ENCODE results near the gene CCRL2.
"Not testable (repeated sequence)": the region's sequence is repeated elsewhere in the genome, so short reads cannot be mapped to it uniquely, and the experiment has no call there.

CCRL2 gene

DNA sequence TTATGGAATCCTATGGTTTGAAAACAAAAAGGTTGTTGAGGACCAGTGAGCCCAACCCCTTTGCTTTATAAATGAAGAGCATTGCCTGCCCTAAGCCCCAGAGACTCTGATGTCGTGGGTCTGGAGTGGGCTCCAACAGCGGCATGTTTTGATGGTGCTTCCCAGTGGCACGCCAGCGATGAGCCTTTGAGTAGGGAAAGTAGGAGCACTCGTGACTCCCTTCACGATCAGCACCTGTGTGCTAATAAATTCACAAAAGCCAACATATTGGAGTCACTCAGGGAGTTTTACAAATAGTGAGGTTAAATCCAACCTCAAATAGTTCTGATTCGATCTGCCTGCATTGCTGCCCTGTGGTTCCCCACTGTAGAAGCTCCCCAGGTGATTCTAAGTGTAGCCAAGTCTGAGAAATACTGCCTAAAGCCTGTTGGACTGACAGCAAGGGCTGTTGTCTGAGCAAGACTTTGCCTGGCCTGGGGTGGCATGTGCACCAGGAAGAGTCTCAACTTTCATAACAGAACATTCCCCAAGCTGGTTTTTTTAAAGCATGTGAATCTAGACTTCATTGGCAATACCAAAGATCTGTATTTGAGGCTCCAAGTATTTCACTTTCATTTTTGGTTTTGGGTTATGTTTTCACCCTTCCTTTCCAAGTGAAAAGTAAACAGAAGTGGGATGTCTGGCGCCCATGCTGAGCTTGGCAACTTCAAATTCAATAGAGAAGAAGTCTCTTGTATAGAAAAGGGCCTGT, 26.4 kb upstream of the CCRL2 start:
- no peak for DNase-seq (ENCODE audit: low read depth in 2 of 2)

DNA sequence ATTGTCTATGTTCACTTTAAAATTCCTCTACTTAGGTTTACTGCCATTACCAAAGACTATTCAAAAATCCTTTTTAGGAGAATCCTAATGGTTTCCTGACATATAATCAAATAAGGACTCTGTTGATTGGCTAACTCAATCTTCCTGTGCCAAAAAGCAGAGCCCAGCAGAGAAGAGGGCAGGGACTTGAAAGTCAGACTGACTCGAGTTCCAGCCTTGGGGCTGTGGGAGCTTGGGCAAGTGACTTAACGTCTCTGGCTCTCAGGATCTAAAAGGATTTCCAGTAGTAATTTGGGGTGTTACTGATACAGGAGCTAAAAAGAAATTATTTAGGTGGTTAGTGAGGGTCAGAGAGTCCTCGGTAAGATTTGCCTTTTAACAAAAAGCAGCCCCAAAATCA, 25.4 kb upstream of the CCRL2 start:
- DNase-seq (ENCODE audit: low read depth in 2 of 2) = no peak

DNA sequence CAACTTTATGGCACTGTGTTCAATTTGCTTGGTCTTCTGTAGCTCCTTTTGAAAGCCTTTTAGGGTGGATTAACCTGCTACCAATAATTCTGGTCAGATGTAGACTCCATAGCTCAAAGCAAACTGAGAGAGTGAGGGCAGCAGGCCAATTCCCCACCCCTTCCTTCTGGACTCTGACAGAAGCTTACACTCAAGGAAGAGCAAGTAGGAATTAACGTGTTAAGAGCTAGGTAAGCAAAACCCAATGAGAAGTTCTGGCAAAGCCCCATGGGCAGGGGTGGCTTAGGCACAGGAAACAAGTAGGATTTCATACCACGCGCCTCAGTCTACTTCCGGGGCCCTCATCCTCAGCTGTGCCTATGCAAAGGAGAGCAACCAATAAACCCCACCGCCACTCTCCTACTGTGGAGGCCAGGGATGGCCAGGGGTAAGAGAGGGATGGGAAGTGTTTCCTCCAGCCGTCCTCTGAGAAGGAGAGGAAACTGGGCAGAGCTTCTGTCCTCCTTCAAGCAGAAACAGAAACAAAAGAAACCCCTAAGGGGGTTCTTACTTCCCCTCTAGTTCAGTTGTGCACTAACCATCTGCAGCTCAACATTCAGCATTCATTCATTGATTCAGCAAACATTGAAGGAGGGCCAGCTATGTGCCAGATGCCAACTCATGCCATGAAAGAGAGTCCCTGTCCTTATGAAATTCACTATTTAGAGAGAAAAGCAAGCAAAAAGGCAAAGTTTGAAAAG, 23.7 kb upstream of the CCRL2 start:
- DNase-seq (ENCODE audit: low read depth in 2 of 2) = no peak

DNA sequence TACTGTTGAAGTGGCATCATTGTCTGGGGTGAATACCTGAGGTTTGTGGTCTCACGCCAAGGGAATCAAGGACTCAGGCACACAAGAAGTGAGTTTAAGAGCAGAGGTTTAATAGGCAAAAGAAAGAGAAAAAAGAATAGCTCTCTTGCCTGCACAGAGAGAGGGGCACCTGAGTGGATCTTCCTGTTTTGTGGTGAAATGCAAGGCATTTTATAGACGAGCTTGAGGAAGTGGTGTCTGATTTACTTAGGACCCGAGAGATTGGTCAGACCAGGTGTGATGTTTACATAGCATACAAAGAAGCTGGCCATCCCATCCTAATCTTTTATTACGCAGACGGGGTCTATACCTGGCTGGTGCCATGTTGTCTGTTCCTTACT, 23.1 kb upstream of the CCRL2 start:
- DNase-seq (ENCODE audit: low read depth in 2 of 2) = no peak

DNA sequence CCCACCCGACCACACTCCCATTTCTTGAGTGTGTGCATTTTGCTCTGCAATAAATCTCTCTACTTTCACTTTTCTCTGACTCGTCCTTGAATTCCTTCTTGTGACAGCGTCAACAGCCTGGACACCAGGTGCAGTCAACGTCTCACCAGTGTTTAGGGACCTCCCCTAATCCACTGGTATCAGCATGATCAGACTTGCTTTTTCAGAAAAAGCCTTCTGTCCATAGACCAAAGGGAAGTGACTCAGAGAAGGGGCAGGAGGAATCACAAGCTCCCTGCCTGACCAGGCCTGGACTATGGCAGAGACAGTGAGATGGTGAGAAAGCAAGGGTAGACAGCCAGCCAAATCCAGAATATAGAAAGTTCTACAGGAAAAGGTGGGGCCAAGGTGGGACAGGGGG, 20.9 kb upstream of the CCRL2 start:
- DNase-seq (ENCODE audit: low read depth in 2 of 2) = no peak

DNA sequence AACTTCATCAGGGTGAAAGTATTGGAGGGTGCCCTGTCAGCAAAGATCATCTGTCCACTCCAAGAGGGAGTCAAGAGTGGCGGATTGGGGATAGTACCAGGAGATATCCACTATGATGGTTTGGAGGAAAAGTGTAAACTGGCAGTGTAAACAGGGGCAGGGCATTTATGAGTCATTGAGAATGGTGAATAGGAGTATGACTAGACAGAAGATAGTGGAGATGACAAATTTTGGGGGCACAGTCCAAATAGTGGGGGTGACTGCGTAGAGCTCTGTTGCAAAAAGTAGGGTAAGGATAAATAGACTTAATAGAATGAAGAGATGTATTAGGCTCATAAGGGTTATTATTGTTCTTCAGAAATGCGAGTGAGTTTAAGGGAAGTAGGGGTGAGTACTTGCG, 18.2 kb upstream of the CCRL2 start:
- DNase-seq (ENCODE audit: low read depth in 2 of 2) = not testable (repeated sequence)

DNA sequence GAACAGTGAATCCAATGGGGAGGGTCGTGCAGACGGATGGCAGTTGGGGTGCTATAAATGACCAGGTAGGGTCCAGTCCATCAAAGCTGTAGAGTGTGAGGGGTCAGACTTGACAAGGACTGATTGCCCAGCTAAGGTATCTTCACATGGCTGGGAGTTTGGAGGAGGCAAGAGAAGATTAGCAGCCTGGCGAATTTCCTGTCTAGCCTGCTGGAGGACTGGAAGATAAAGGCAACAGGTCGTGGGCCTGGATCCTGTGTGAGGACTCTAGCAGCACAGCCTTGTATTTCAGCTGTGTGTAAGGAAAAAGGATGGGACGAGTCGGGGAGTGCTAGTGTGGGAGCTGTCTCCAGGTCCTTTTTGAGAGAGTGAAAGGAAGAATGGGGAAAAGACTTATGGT, 17.8 kb upstream of the CCRL2 start:
- DNase-seq (ENCODE audit: low read depth in 2 of 2) = no peak

DNA sequence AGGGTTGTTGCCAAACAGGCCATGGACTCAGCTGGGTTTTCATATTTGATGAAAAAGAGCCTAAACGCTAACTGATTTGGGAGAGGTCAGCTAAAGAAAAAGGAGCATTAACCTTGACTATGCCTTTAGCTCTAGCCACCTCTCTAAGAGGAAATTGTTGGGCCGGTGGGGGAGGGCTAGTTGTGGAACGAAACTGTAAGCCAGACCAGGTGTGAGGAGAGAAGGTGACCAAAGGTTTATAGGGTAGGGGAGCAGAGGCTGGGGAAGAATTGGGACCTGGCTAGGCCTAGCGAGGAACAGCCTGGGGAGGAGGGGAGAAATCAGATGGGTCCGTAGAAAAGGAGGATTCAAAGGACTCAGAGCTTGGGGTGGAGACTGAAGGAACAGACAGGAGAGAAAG, 15.5 kb upstream of the CCRL2 start:
- DNase-seq (ENCODE audit: low read depth in 2 of 2) = not testable (repeated sequence)

DNA sequence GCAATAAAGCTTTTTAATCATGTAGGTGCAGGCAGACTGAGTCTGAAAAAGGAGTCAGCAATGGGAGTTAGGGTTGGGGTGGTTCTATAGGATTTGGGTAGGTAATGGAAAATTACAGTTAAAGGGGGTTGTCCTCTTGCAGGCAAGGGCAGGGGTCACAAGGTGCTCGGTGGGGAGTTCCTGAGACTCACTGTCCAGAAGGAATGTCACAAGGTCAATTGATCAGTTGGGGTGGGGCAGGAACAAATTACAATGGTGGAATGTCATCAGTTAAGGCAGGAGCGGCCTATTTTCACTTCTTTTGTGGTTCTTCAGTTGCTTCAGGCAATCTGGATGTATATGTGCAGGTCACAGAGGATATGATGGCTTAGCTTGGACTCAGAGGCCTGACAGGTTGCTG, 14.0 kb upstream of the CCRL2 start:
- DNase-seq (ENCODE audit: low read depth in 2 of 2) = no peak

DNA sequence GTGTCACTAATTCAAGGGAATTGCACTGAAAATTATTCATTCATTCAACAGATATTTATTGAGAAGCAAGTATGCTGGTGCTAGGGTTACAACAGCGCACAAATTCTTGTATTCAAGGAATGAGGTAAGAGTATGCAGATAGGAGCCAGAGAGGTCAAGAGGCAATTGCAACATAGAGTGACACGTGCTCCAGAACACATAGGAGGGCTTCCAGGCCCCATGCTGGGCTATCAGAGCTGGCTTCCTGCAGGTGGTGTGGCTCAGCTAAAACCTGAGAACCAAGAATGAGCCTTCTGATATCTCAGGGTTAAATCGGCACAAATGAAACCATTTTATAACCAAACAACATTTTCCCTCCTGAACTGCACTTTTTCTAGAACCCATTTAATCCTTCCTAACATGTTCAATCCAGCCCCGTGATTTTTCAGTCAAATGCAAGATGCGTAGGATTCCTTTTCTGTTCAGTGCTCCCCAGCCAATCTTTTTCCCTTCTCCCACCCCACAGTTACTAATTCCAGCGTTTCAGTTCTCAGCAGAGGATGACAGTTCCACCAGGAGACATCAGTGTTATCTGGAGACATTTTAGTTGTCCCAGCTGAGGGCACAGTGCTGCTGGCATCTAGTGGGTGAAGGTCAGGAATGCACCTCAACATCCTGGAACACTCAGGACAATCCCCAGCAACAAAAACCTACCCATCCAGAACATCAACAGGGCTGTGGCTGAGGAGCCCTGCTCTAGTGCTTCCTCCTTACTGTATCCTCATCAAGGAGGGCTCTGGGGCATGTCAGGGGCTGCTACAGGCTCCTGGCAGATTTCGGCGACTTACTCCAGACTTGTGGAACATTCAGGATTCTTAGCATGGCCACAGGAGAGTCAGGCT, 13.3 kb upstream of the CCRL2 start:
- DNase-seq (ENCODE audit: low read depth in 2 of 2) = no peak

DNA sequence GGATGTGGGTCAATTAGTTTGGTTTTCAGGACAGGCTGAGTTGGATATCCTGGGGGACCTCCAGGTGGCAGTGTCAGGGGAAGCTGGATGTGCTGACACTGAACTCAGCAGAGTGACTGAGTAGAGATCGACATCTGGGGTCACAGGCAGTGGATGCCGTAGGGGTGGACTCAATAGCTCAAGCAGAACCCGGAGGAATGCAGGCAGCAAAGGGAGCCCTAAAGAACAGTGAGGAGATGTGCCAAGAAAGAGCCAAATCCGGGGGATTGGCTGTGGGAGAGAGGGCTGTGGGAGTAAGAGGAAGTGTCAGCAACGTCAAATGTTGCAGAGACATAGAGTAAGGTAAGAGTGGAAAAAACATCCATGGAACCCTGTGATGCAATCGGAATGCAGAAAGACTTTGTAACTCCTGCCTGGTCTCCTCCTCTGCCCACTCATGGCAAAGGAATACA, 11.8 kb upstream of the CCRL2 start:
- no peak for DNase-seq (ENCODE audit: low read depth in 2 of 2)

DNA sequence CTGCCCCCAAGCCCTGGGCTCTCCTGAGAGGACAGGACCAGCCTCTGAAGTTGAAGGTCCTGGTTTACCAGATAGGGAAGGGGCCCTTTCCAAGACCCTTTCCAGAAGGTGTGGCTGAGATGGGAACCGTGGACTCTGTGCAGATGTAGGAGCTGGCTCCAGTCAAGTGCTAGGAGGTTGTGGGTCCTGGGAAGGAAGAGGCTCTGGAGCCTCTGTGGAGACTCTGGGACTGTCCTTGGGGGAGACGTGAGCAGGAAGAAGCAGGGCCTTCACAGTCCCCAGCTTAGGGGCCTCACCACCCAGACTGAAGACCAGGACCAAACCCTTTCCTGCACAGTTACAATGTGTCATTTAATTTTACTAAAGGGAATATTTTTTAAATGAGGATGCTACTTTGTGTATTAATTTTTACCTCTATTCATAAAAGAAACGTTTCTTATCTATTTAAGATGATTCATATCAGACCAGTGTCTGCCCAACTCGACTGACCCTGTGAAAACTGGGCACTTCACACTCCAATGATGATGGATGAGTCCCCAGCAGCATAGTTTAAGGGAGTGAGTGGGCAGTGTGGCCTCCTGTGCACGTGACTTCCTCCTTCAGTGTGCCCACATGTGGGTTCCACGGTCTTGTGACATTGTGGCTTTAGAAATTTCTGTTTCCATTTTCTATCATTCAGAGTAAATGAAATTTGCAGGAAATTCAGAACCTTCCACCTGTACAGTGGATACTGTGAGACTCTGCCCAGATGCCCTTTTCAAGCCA, 11.1 kb upstream of the CCRL2 start:
- no peak for DNase-seq (ENCODE audit: low read depth in 2 of 2)

DNA sequence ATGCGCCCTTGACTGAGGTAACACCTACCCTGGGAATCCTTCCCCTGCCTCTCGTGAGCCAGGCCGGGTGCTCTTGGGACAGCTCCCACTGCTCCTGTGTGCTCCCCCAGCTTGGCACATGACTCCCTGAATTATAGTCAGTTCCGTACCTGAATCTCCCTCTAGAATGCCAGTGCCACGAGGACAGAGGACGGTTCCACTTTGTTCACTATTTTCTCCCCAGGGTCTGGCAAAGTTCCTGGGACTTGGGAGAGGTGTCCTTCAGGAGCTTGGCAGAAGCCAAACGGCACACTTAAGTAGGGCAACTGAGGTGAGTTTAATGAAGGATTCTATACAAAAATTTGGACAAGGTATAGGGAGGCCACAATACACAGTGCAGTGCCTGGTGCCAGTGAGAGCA, 9.9 kb upstream of the CCRL2 start:
- no peak for DNase-seq (ENCODE audit: low read depth in 2 of 2)

DNA sequence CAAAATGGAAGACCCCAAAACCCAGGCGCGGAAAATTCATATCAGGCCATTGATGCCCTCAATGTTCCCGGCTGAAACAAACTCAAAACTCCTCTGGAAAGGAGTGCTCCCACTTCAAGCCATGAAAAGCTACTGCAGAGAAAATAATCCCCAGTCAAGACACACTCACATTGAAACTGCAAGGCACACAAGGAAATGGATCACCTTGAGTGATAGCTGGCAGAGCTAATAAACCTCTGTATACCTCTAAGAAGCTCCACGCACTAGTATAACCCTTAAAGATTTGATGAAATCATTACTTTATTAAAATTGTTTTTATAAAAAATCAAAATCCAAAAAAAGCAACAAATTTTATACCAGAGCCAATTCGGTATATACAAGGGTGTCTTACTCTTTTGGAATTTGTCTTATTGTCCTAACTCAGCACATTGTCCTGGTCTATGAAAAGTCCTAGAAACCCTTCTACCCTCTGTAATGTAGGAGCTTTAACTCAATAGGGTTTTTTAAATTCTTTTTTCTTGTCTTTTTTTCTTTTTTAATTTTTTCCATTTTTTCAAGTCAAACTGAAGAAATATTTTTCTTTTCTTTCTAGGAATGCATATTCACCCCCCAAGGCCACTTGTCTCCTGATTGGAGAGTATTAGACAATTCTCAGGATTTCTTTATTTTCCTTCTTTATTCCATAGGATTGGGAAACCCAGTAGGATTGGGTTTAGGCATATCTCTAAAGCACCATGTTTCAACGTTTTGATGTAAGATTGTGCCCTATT, 8.7 kb upstream of the CCRL2 start:
- DNase-seq (ENCODE audit: low read depth in 2 of 2) = no peak

DNA sequence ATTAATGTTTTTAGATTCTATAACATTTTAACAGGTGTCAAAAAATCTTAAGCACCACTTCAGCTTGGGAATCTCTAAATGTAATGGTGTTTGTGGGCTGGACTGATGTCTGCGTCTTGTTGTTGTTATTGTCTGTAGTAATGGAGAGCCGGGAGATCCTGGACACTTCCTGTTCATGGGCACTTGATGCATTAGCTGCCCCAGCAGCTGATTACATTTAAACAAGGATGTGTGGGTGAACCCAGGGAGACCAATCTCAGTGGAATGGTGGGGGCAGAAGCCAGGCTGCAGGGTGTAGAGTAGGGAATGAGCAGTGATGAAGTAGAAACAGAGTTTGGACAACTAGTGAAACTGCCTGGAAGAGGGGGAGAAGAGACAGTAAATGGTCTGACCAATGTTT, 8.0 kb upstream of the CCRL2 start:
- no peak for DNase-seq (ENCODE audit: low read depth in 2 of 2)

DNA sequence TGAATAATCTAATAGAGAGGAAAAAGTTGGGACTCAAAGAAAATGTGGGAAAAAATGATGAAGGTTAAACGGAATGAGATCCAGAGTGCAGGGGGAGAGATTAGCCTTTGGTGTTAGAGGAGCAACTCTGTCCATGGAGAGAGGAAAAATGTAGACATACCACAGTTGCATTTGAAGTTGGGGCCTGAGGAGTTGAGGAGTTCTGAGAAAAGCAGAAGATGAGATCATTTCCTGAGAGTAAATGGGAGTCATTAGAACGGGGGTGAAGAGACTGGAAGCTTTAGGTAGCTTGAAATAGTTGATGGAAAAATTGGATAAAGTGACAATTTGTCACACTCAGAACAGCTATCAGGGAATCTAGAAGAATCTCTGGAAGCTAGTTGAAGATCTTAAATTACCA, 7.5 kb upstream of the CCRL2 start:
- no peak for DNase-seq (ENCODE audit: low read depth in 2 of 2)

DNA sequence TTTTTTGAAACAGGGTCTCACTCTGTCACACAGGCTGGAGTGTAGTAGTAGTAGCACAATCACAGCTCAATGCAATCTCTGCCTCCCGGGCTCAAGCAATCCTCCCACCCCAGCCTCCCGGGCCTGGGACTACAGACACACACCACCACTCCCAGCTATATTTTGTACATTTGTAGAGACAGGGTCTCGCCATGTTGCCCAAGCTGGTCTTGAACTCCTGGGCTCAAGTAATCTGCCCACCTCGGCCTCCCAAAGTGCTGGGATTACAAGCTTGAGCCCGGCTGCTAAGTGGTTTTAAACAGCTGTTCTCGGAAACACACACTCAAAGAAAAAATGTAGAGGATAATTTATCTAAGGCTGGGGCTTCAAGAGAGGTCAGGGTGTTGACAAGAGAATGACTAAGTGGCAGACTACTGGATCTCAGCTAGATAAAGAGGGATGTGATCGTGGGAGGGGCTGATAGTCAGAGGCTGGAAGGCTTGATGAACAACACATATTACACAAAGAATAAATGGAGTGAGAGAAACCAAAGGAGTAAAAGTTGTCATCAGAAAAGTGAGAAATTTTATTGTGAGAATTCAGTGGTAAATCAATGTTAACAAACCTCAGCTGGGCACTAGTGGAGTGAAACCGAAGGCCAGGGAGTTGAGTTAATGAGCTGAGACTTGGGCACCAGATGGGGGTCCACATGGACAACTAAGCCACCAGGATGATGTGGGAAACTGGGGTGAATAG, 6.9 kb upstream of the CCRL2 start:
- DNase-seq (ENCODE audit: low read depth in 2 of 2) = no peak

DNA sequence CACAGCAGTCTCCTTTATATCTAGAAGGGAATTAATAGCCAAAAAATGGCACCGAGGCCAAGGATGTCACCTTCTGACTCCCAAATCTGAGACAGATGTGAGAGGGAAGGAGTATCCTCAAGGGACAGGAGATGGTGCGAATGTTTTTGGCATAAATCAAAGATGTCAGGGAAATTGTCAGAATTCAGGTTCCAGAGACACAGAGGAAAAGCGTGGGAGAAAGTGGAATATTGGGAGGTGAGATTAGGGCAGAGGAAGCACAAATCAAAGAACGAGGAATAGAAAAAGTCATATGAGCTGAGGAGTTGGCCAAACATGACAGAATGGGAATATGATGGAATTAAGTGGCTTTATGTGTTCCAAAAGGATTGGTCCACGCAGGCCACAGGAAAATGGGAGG, 6.2 kb upstream of the CCRL2 start:
- no peak for DNase-seq (ENCODE audit: low read depth in 2 of 2)

DNA sequence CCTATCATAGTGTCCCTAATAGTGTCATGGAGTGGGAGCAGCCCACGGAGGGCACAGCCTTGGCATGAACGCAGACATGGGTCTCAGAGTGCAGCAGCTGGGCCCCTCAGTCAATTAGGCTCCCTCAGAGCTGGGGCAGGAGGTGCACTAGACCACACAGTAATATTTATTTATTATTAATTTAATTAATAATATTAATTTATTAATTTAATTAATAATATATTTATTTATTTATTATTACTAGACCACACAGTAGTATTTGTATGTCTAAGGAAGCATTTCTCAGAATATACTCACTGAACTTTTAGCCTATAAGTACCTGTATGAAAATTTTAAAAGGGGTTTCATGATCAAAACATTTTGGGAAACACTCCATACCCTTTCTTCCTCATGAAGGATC, 5.5 kb upstream of the CCRL2 start:
- no peak for DNase-seq (ENCODE audit: low read depth in 2 of 2)

DNA sequence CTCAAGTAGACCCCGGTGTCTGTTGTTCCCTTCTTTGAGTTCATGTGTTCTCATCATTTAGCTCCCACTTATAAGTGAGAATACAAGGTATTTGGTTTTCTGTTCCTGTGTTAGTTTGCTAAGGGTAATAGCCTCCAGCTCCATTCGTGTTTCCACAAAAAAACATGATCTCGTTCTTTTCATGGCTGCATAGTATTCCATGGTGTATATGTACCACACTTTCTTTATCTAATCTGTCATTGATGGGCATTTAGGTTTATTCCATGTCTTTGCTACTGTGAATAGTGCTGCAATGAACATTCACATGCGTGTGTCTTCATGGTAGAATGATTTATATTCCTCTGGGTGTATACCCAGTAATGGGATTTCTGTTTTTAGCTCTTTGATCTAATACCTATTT, 4.2 kb upstream of the CCRL2 start:
- not testable (repeated sequence) for DNase-seq (ENCODE audit: low read depth in 2 of 2)

Data from stimulated activated CD8-positive, alpha-beta memory T cell treated with anti-CD3 and anti-CD28 coated beads, Interleukin-7, amount 100 ng/mL, for 4 hours (primary cell).